GM19025 (cell line): ENCODE results near the gene R3HDM2.
"Not testable (repeated sequence)": the region's sequence is repeated elsewhere in the genome, so short reads cannot be mapped to it uniquely, and the experiment has no call there.

ENCODE experiments used
- ATAC-seq: cut with Tn5 transposase; IDR thresholded peaks from one replicate; pipeline ENCODE4 v1.9.1; 2021; ENCODE audit warnings: mild to moderate bottlenecking, low read depth, moderate library complexity; ENCODE audit not compliant: unreplicated experiment

Gene R3HDM2

GRCh38 chr12:57278465-57279381 lies 152.1 kb downstream of the R3HDM2 start:
- ATAC-seq, result no peak

GRCh38 chr12:57276935-57277563 lies 153.8 kb downstream of the R3HDM2 start:
- ATAC-seq, result no peak

- ATAC-seq, result not testable (repeated sequence)
These were observed 154.6 kb downstream of the R3HDM2 start for GRCh38 chr12:57276233-57276632.

GRCh38 chr12:57273516-57273915 lies 157.3 kb downstream of the R3HDM2 start:
- ATAC-seq, result no peak

- no peak for ATAC-seq
These were observed 158.3 kb downstream of the R3HDM2 start for GRCh38 chr12:57272337-57273151.

GRCh38 chr12:57270966-57271470 lies 159.8 kb downstream of the R3HDM2 start:
- no peak for ATAC-seq

GRCh38 chr12:57268264-57268663 lies 162.6 kb downstream of the R3HDM2 start:
- ATAC-seq, result no peak

GRCh38 chr12:57266681-57267080 lies 164.2 kb downstream of the R3HDM2 start:
- ATAC-seq, result no peak

- ATAC-seq, result no peak
These were observed 167.7 kb downstream of the R3HDM2 start for GRCh38 chr12:57263096-57263495.

GRCh38 chr12:57262126-57262822 lies 168.6 kb downstream of the R3HDM2 start:
- ATAC-seq, result no peak

GRCh38 chr12:57261428-57261865 lies 169.4 kb downstream of the R3HDM2 start:
- no peak for ATAC-seq

- ATAC-seq, result no peak
These were observed 170.5 kb downstream of the R3HDM2 start for GRCh38 chr12:57260366-57260765.

GRCh38 chr12:57258977-57259970 lies 171.6 kb downstream of the R3HDM2 start:
- no peak for ATAC-seq

GRCh38 chr12:57255916-57256315 lies 174.9 kb downstream of the R3HDM2 start:
- no peak for ATAC-seq

- no peak for ATAC-seq
These were observed 176.2 kb downstream of the R3HDM2 start for GRCh38 chr12:57254506-57255280.

GRCh38 chr12:57250956-57251355 lies 179.9 kb downstream of the R3HDM2 start, which contains the start of gene STAC3:
TSS of gene STAC3 (minus strand) at chr12:57251187. CDS start at chr12:57249636, 1,551 bp downstream.
- no peak for ATAC-seq

GRCh38 chr12:57250541-57250940 lies 180.3 kb downstream of the R3HDM2 start:
- no peak for ATAC-seq
